GM10266 (cell line): ENCODE data around the gene ETV3.
A peak's percentile ranks its signal among the peaks of the same experiment; 100 is the strongest.

ENCODE experiments used
- DNase-seq: peaks from one replicate; pipeline ENCODE4 v3.0.0; 2012; ENCODE audit errors: extremely low spot score
- CTCF ChIP-seq: IDR thresholded peaks from 2 replicates; pipeline ENCODE4 v1.5.1; 2012; ENCODE audit warnings: mild to moderate bottlenecking, low read depth; ENCODE audit not compliant: control insufficient read depth, insufficient read depth; ENCODE audit errors: missing control alignments

ETV3 gene

GRCh38 chr1:157157501-157158190 is 19.5 kb upstream of the ETV3 start:
- no peak for TF ChIP-seq CTCF
- DNase-seq, result no peak

GRCh38 chr1:157156058-157156541 is 17.9 kb upstream of the ETV3 start:
- peak; percentile 58 for DNase-seq
- TF ChIP-seq CTCF, result peak; percentile 91

- no peak for DNase-seq
- TF ChIP-seq CTCF, result no peak
Measured at GRCh38 chr1:157155658-157156057, 17.5 kb upstream of the ETV3 start.

- TF ChIP-seq CTCF, result no peak
- DNase-seq, result no peak
Measured at GRCh38 chr1:157154940-157155514, 16.8 kb upstream of the ETV3 start.

GRCh38 chr1:157154291-157154690 is 16.1 kb upstream of the ETV3 start:
- no peak for DNase-seq
- no peak for TF ChIP-seq CTCF

GRCh38 chr1:157153746-157154145 is 15.6 kb upstream of the ETV3 start:
- DNase-seq, result no peak
- TF ChIP-seq CTCF, result no peak

- DNase-seq, result no peak
- no peak for TF ChIP-seq CTCF
Measured at GRCh38 chr1:157152510-157152909, 14.3 kb upstream of the ETV3 start.
